ENCODE measurements around the gene DNAJC15. TPM values are rescaled to one million over a fixed set of nuclear protein-coding genes. Genes with fewer than 3 reads are reported as not detected.

DNAJC15 gene
- total and polyA plus RNA-seq, 7 experiments from 2014 or later = 5.0 to 22.8 (median 10.5) TPM

DNA sequence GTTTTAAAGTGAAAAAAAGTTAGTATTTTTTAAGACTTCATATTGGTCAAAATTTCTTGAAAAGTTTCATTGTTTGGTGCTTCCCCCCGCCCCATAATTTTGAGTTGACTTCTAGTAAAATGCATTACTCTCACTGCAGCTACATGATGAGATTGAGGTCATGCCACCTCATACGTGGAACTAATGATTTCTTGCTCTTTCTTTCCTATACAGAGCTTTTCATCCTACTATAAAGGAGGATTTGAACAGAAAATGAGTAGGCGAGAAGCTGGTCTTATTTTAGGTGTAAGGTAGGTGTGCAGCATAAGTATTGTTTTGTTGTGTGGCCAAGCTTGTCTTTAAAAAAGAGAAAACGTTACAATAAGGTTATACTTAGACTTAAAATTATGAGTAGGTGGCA, 55.0 kb downstream of the DNAJC15 start:
- no peak for ATAC-seq
- Histone ChIP-seq H3K27ac (ENCODE audit: low read depth, low read length) (no peak overlapping the region), H3K4me3 (ENCODE audit: low read length) (no peak overlapping the region), H3K4me1 (ENCODE audit: control insufficient read depth in 2 of 2, insufficient read depth in 2 of 2, low read length in 2 of 2) (peaks cover 0 to 5% of the 10 kb centered on the region in 2 donors), H3K9me3 (ENCODE audit: control insufficient read depth in 2 of 3, low read length in 3 of 3) (no peaks in the 10 kb centered on the region), H3K36me3 (ENCODE audit: control insufficient read depth in 2 of 3, insufficient read depth in 3 of 3, low read length in 3 of 3) (peaks cover 0 to 7% (median 0%) of the 10 kb centered on the region in 3 experiments), H3K27me3 (ENCODE audit: control insufficient read depth in 2 of 2, insufficient read depth in 2 of 2, low read length in 2 of 2) (no peaks in the 10 kb centered on the region)
- Mint-ChIP-seq H3K27ac (no peak overlapping the region), H3K27me3 (no peaks in the 10 kb centered on the region), H3K4me3 (no peak overlapping the region), H3K9me3 (peaks cover 0 to 5% (median 0%) of the 10 kb centered on the region in 11 donors), H3K4me1 (peaks cover 15 to 39% (median 34%) of the 10 kb centered on the region in 7 donors), H3K36me3 (peaks cover 14 to 46% (median 32%) of the 10 kb centered on the region in 5 donors)
- intact Hi-C loops (cut with micrococcal nuclease) = no loop called here
- DNase-seq = no peak
- POLR2A ChIA-PET = interaction anchor here (0.7 kb wide), 2 partner anchors 41 to 86 kb away, joined by 3 read pairs; no protein-coding TSS in a partner anchor
- CTCF ChIA-PET = no interaction called here

DNA sequence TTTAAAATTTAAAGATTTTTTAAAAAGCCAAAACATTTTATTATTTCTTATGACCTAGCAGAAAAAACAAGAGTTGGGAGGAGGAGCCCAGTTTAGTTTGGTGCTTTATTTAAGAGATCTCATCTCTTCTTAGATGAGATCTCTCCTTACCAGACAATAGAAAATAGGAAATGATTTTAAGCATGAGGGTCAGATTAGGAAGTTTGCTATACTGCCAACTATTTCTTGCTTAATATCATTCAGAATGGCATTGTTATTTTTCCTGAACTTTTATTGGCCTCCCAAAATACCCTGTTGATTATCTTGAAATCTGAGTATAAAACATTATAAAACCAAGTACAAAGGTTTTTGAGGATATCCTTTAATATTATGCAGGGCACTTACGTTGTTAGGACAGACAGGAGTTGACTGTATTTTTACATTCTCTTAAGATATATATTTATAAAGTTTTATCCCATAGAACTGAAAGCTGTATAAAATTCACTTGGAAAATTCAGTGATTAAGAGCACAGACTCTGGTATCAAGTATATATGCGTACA, 56.1 kb downstream of the DNAJC15 start:
- H3K4me1 Mint-ChIP-seq = peaks cover 15 to 34% (median 31%) of the 10 kb centered on the region in 7 donors
- Histone ChIP-seq H3K4me3 (ENCODE audit: low read length) (no peak overlapping the region), H3K27me3 (ENCODE audit: control insufficient read depth in 2 of 2, insufficient read depth in 2 of 2, low read length in 2 of 2) (no peaks in the 10 kb centered on the region), H3K36me3 (ENCODE audit: control insufficient read depth in 2 of 3, insufficient read depth in 3 of 3, low read length in 3 of 3) (peaks cover 0 to 7% (median 0%) of the 10 kb centered on the region in 3 experiments), H3K9me3 (ENCODE audit: control insufficient read depth in 2 of 3, low read length in 3 of 3) (no peaks in the 10 kb centered on the region), H3K27ac (ENCODE audit: low read depth, low read length) (no peak overlapping the region), H3K4me1 (ENCODE audit: control insufficient read depth in 2 of 2, insufficient read depth in 2 of 2, low read length in 2 of 2) (peaks cover 0 to 5% of the 10 kb centered on the region in 2 donors)
- no peaks in the 10 kb centered on the region for H3K27me3 Mint-ChIP-seq
- no peak overlapping the region for H3K4me3 Mint-ChIP-seq
- ChIA-PET POLR2A (no interaction called here), CTCF (no interaction called here)
- intact Hi-C loops (cut with micrococcal nuclease) = no loop called here
- H3K27ac Mint-ChIP-seq = no peak overlapping the region
- DNase-seq = no peak
- peaks cover 12 to 46% (median 32%) of the 10 kb centered on the region in 5 donors for H3K36me3 Mint-ChIP-seq
- H3K9me3 Mint-ChIP-seq = peaks cover 0 to 5% (median 0%) of the 10 kb centered on the region in 11 donors
- no peak for ATAC-seq

DNA sequence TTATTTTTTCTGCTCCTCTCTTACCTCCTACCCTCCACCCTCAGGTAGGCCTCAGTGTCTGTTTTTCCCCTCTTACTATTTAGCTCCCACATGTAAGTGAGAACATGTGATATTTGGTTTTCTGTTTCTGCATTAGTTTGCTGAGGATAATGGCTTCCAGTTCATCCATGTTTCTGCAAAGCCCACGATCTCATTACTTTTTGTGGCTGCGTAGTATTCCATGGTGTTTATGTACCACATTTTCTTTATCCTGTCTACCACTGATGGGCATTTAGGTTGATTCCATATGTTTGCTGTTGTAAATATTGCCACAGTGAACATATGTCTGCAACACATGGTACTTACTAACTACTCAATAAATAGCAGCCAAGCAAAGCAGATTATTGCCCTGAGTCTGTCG, 56.8 kb downstream of the DNAJC15 start:
- Mint-ChIP-seq H3K9me3 (peaks cover 0 to 5% (median 0%) of the 10 kb centered on the region in 11 donors), H3K27me3 (no peaks in the 10 kb centered on the region), H3K36me3 (peaks cover 12 to 46% (median 32%) of the 10 kb centered on the region in 5 donors), H3K27ac (no peak overlapping the region), H3K4me3 (no peak overlapping the region), H3K4me1 (peaks cover 11 to 27% (median 25%) of the 10 kb centered on the region in 7 donors)
- ATAC-seq (no peak), DNase-seq (no peak)
- Histone ChIP-seq H3K4me3 (ENCODE audit: low read length) (no peak overlapping the region), H3K27me3 (ENCODE audit: control insufficient read depth in 2 of 2, insufficient read depth in 2 of 2, low read length in 2 of 2) (no peaks in the 10 kb centered on the region), H3K27ac (ENCODE audit: low read depth, low read length) (no peak overlapping the region), H3K4me1 (ENCODE audit: control insufficient read depth in 2 of 2, insufficient read depth in 2 of 2, low read length in 2 of 2) (no peaks in the 10 kb centered on the region), H3K9me3 (ENCODE audit: control insufficient read depth in 2 of 3, low read length in 3 of 3) (no peaks in the 10 kb centered on the region), H3K36me3 (ENCODE audit: control insufficient read depth in 2 of 3, insufficient read depth in 3 of 3, low read length in 3 of 3) (peaks cover 0 to 7% (median 0%) of the 10 kb centered on the region in 3 experiments)
- intact Hi-C loops (cut with micrococcal nuclease) = no loop called here
- ChIA-PET POLR2A (no interaction called here), CTCF (interaction anchor here (0.6 kb wide), 1 partner anchor 29 kb away, joined by 5 read pairs; no protein-coding TSS in a partner anchor)

DNA sequence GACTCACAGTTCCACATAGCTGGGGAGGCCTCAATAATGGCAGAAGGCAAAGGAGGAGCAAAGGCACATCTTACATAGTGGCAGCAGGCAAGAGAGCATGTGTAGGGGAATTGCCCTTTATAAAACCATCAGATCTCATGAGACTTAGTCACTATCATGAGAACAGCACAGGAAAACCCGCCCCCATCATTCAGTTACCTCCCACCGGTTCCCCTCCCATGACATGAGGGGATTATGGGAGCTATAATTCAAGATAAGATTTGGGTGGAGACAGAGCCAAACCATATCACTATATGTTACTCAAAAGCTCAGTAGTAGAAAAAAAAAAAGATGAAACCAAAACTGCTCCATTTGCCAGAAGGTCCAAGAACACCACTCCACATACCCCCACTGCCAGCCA, 58.5 kb downstream of the DNAJC15 start:
- Histone ChIP-seq H3K4me1 (ENCODE audit: control insufficient read depth in 2 of 2, insufficient read depth in 2 of 2, low read length in 2 of 2) (no peaks in the 10 kb centered on the region), H3K27me3 (ENCODE audit: control insufficient read depth in 2 of 2, insufficient read depth in 2 of 2, low read length in 2 of 2) (no peaks in the 10 kb centered on the region), H3K9me3 (ENCODE audit: control insufficient read depth in 2 of 3, low read length in 3 of 3) (no peaks in the 10 kb centered on the region), H3K4me3 (ENCODE audit: low read length) (no peak overlapping the region), H3K27ac (ENCODE audit: low read depth, low read length) (no peak overlapping the region), H3K36me3 (ENCODE audit: control insufficient read depth in 2 of 3, insufficient read depth in 3 of 3, low read length in 3 of 3) (peaks cover 0 to 7% (median 0%) of the 10 kb centered on the region in 3 experiments)
- Mint-ChIP-seq H3K36me3 (peaks cover 12 to 50% (median 32%) of the 10 kb centered on the region in 5 donors), H3K27ac (peak overlapping the region in 2 of 9 donors; percentile 39 to 41), H3K9me3 (peaks cover 0 to 5% (median 0%) of the 10 kb centered on the region in 11 donors), H3K4me3 (no peak overlapping the region), H3K27me3 (no peaks in the 10 kb centered on the region), H3K4me1 (peaks cover 6 to 17% (median 11%) of the 10 kb centered on the region in 7 donors)
- ChIA-PET POLR2A (interaction anchor here (1.1 kb wide), 1 partner anchor 90 kb away, joined by 3 read pairs; the partner anchor contains the start of gene EPSTI1), CTCF (interaction anchor here (0.7 kb wide), 1 partner anchor 27 kb away, joined by 3 read pairs; no protein-coding TSS in a partner anchor)
- no peak for DNase-seq
- ATAC-seq = no peak
- intact Hi-C loops (cut with micrococcal nuclease) = no loop called here

DNA sequence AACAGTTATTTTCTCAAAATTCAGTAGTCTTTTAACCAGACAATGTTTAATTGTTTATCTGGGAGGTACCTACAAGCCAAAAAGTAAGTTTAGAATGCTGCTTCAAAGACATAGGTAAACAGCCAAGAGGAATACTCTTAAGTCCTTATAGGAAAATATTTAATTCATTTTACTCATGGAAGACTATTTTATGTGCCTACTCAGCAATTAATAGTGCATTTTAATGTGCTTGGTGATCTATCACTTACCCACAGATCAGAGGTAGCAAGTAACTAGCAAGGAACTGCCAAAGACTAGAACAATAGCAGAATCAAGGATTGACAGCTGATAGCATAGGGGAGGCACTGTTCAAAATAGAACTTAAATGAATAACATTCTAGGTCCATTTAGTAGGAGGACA, 60.4 kb downstream of the DNAJC15 start:
- POLR2A ChIA-PET = interaction anchor here (2.0 kb wide), 1 partner anchor 92 kb away, joined by 7 read pairs; the partner anchor contains the start of gene EPSTI1

DNA sequence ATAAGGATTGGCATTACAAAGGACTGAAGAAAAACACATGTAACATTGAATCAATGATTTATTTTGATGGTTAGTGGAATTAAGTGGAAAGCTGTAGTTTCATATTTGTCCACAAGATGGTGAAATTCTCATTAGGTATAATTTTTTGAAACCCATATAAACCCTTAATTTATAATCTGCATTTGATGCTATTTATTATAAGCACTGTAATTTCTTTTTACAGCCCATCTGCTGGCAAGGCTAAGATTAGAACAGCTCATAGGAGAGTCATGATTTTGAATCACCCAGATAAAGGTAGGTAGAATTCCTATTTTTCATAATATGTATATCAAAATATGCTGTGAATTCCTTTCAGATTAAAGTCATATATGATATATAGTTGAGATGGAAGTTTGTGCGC, 62.2 kb downstream of the DNAJC15 start:
- DNase-seq = peak in 3 of 9 donors; percentile 5 to 21 (median 7)
- Mint-ChIP-seq H3K36me3 (peaks cover 2 to 55% (median 35%) of the 10 kb centered on the region in 5 donors), H3K4me3 (no peak overlapping the region), H3K9me3 (peaks cover 0 to 5% (median 1%) of the 10 kb centered on the region in 11 donors), H3K27ac (no peak overlapping the region), H3K4me1 (peaks cover 0 to 18% (median 14%) of the 10 kb centered on the region in 7 donors), H3K27me3 (no peaks in the 10 kb centered on the region)
- Histone ChIP-seq H3K9me3 (ENCODE audit: control insufficient read depth in 2 of 3, low read length in 3 of 3) (no peaks in the 10 kb centered on the region), H3K4me1 (ENCODE audit: control insufficient read depth in 2 of 2, insufficient read depth in 2 of 2, low read length in 2 of 2) (no peaks in the 10 kb centered on the region), H3K27ac (ENCODE audit: low read depth, low read length) (no peak overlapping the region), H3K36me3 (ENCODE audit: control insufficient read depth in 2 of 3, insufficient read depth in 3 of 3, low read length in 3 of 3) (peaks cover 0 to 14% (median 0%) of the 10 kb centered on the region in 3 experiments), H3K27me3 (ENCODE audit: control insufficient read depth in 2 of 2, insufficient read depth in 2 of 2, low read length in 2 of 2) (no peaks in the 10 kb centered on the region), H3K4me3 (ENCODE audit: low read length) (no peak overlapping the region)
- CTCF ChIA-PET = interaction anchor here (1.3 to 2.0 kb wide), 3 partner anchors 10 to 114 kb away, joined by 4 to 5 read pairs (median 5); no protein-coding TSS in a partner anchor
- ATAC-seq = no peak
- intact Hi-C loops (cut with micrococcal nuclease) = loop anchor here (1.0 to 2.0 kb wide), 5 partner anchors 115 to 789 kb away; no protein-coding TSS in a partner anchor
- POLR2A ChIA-PET = interaction anchor here (0.6 to 2.0 kb wide), 2 partner anchors 93 to 854 kb away, joined by 3 to 7 read pairs; partner anchors contain the start of gene EPSTI1

More for the DNA sequence above, 60.4 kb downstream of the DNAJC15 start:
- Mint-ChIP-seq H3K4me3 (no peak overlapping the region), H3K27me3 (no peaks in the 10 kb centered on the region), H3K27ac (no peak overlapping the region), H3K9me3 (peaks cover 0 to 5% (median 0%) of the 10 kb centered on the region in 11 donors), H3K4me1 (peaks cover 0 to 18% (median 14%) of the 10 kb centered on the region in 7 donors), H3K36me3 (peaks cover 7 to 53% (median 35%) of the 10 kb centered on the region in 5 donors)
- Histone ChIP-seq H3K9me3 (ENCODE audit: control insufficient read depth in 2 of 3, low read length in 3 of 3) (no peaks in the 10 kb centered on the region), H3K4me3 (ENCODE audit: low read length) (no peak overlapping the region), H3K36me3 (ENCODE audit: control insufficient read depth in 2 of 3, insufficient read depth in 3 of 3, low read length in 3 of 3) (peaks cover 0 to 7% (median 0%) of the 10 kb centered on the region in 3 experiments), H3K4me1 (ENCODE audit: control insufficient read depth in 2 of 2, insufficient read depth in 2 of 2, low read length in 2 of 2) (no peaks in the 10 kb centered on the region), H3K27me3 (ENCODE audit: control insufficient read depth in 2 of 2, insufficient read depth in 2 of 2, low read length in 2 of 2) (no peaks in the 10 kb centered on the region), H3K27ac (ENCODE audit: low read depth, low read length) (no peak overlapping the region)
- DNase-seq (no peak), ATAC-seq (no peak)
- CTCF ChIA-PET = interaction anchor here (0.8 to 2.0 kb wide), 3 partner anchors 112 to 795 kb away, joined by 3 to 5 read pairs (median 5); no protein-coding TSS in a partner anchor
- intact Hi-C loops (cut with micrococcal nuclease) = loop anchor here in 1 of 2 donors (2.0 kb wide), 2 partner anchors 721 to 791 kb away; no protein-coding TSS in a partner anchor
